NT2/D1 (cell line): Measurements from ENCODE around the gene TMEM222.

ENCODE experiments used
- YY1 ChIP-seq: IDR thresholded peaks from 2 replicates; pipeline ENCODE4 v1.6.1; 2011; ENCODE audit not compliant: insufficient read length, insufficient read depth
- ZNF274 ChIP-seq: IDR thresholded peaks from 2 replicates; pipeline ENCODE4 v1.6.1; 2011; ENCODE audit warnings: mild to moderate bottlenecking, low read depth, low read length

GRCh38 chr1:27361553-27361952, 39.6 kb downstream of the TMEM222 start:
- no peak for TF ChIP-seq YY1
- no peak for TF ChIP-seq ZNF274
